Measurements from ENCODE around the gene CSTF2T.

- TF ChIP-seq, protein P1, sequence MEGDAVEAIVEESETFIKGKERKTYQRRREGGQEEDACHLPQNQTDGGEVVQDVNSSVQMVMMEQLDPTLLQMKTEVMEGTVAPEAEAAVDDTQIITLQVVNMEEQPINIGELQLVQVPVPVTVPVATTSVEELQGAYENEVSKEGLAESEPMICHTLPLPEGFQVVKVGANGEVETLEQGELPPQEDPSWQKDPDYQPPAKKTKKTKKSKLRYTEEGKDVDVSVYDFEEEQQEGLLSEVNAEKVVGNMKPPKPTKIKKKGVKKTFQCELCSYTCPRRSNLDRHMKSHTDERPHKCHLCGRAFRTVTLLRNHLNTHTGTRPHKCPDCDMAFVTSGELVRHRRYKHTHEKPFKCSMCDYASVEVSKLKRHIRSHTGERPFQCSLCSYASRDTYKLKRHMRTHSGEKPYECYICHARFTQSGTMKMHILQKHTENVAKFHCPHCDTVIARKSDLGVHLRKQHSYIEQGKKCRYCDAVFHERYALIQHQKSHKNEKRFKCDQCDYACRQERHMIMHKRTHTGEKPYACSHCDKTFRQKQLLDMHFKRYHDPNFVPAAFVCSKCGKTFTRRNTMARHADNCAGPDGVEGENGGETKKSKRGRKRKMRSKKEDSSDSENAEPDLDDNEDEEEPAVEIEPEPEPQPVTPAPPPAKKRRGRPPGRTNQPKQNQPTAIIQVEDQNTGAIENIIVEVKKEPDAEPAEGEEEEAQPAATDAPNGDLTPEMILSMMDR (IDR thresholded peaks at IDR 0.05; ENCODE audit: low read depth, low read length, poor library complexity, severe bottlenecking): no peak
- no peak for TF ChIP-seq EZH2phosphoT487 (IDR thresholded peaks at IDR 0.05; ENCODE audit: borderline replicate concordance, low read length)
These were observed 48.3 kb downstream of the CSTF2T start for GRCh38 chr10:51651063-51651462.

Measured in DOHH2 (cell line).